ENCODE data around the gene CACNA2D2.

DNA sequence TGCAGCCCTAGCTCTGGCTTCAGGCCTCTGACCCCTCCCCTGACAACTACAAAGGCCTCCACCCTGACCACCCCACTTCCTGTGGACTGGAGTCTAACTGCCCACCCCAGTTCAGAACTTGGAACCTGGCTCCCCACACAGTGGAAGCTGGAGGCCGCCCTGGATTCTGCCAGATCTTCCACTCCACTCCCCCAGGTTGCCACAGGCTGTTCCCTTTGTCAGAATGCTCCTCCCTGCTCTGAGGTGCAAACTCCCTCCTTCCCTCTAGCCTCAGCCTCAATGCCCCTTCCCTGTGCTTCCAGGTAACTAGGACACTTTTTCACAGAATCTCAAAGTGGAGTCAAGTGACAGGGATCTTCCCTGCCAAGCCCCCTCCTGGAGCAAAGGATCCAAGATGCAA is 81.3 kb downstream of the CACNA2D2 start:
- no peak for TF ChIP-seq ZNF132 (tag by site-specific recombination; IDR thresholded peaks at IDR 0.05; ENCODE audit: borderline replicate concordance)
- no peak for TF ChIP-seq CTCF (tag by site-specific recombination; IDR thresholded peaks at IDR 0.05)
- TF ChIP-seq ZNF274 (IDR thresholded peaks at IDR 0.05; ENCODE audit: low read length), result no peak
- TF ChIP-seq ZNF274 (tag by site-specific recombination; IDR thresholded peaks at IDR 0.05; ENCODE audit: borderline replicate concordance), result no peak

Data from HEK293 (cell line).